SKM-1 treated with dmso at 0.1 percent for 144 hours (cell line): ENCODE data around the gene SLC25A38.

ENCODE experiments used
- DNase-seq: peaks from one replicate; lab custom pipeline; 2025; ENCODE audit not compliant: unreplicated experiment; lab: John Stamatoyannopoulos, UW

The SLC25A38 gene

GRCh38 chr3:39433642-39434041 is 50.5 kb downstream of the SLC25A38 start:
- no peak for DNase-seq

DNA sequence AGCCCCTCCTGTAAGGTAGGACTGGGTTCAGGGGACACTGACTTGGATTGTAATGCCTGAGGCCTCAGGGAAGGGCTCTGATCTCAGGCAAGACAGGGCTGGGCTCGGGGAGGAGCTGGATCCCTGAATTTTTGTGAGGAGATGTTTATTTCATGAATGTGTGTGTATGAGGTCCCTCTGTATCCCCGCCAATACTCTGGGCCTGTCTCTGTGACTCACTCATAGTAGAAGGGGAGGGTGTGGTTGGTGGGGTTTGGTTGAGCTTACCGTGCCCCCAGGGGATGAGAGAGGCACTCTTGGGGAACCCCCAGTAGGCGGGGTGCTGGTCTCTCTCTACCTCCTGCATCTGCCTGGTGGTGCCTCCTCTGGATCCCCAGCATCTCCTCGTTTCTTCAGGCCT is 51.4 kb downstream of the SLC25A38 start:
- no peak for DNase-seq

GRCh38 chr3:39435006-39435748 is 52.0 kb downstream of the SLC25A38 start:
- DNase-seq = no peak

DNA sequence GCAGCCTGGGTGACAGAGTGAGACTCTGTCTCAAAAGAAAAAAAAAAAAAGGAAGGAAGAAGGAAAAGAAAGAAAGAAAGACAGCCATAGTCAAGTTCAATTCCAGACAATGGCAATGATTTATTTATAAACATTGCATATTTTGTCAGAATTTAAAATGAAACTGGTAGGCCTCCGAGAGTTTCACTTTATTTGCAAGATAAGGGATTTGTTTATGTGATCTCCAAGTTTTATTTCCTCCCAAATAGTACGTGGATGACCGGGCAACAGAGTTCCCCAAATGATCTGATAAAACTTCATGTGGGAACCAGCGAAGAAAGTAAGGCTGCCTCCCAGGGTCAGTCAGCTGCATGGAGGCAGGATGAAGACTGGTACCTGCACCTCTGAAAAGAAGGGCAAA is 55.7 kb downstream of the SLC25A38 start:
- DNase-seq = no peak

GRCh38 chr3:39440316-39440715 is 57.1 kb downstream of the SLC25A38 start:
- DNase-seq = no peak

GRCh38 chr3:39443530-39443929 is 60.4 kb downstream of the SLC25A38 start:
- DNase-seq = no peak

DNA sequence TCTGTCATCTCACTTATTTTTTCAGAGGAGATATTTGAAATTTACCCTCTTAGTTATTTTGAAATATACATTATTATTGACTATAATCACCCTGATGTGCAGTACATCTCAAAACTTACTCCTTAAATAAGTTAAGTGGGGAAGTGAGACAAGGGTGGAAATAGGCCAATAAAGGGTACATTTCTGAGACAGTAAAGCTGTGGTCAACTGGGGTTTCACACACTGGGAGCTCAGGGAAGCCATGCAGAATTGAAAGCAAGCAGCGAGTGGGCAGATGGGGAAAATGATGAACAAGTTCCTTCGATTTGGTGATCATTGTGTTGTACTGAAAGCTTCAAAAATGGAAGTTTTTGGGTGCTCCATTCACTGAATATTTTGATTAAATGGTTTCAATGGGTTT is 62.8 kb downstream of the SLC25A38 start:
- DNase-seq = no peak

GRCh38 chr3:39446444-39446843 is 63.3 kb downstream of the SLC25A38 start:
- no peak for DNase-seq
